Measurements from ENCODE around the gene NLRC4. TPM values are rescaled to one million over a fixed set of nuclear protein-coding genes. Genes with fewer than 3 reads are reported as not detected.

The NLRC4 gene
- total RNA-seq, 1 experiment from 2014 or later, result not detected

- no peak overlapping the region for H3K56ac ChIP-seq (ENCODE audit: insufficient read length, low read depth, low read length)
- H3K23me2 ChIP-seq (ENCODE audit: insufficient read length, low read depth, low read length, poor library complexity, severe bottlenecking), result no peaks in the 10 kb centered on the region
- Mint-ChIP-seq H3K27me3 (ENCODE audit: low read depth) (no peaks in the 10 kb centered on the region), H3K9me3 (no peaks in the 10 kb centered on the region), H3K4me1 (no peaks in the 10 kb centered on the region), H3K4me3 (no peak overlapping the region), H3K27ac (no peak overlapping the region), H3K36me3 (ENCODE audit: insufficient read depth in 1 of 3, low read depth in 3 of 3) (peaks cover 5 to 23% (median 21%) of the 10 kb centered on the region in 3 experiments; a peak in 6 of 7 replicates)
- H2BK20ac ChIP-seq (ENCODE audit: low read depth, low read length, poor library complexity, severe bottlenecking), result no peak overlapping the region
- H3K79me1 ChIP-seq (ENCODE audit: insufficient read depth, low read depth, low read length, poor library complexity, severe bottlenecking), result no peaks in the 10 kb centered on the region
- no peak overlapping the region for H2BK12ac ChIP-seq (ENCODE audit: insufficient read length, low read depth, low read length)
- H3T11ph ChIP-seq (ENCODE audit: low read length), result no peak overlapping the region
- no peak overlapping the region for H2BK15ac ChIP-seq (ENCODE audit: low read depth, low read length)
- H3K14ac ChIP-seq (ENCODE audit: insufficient read depth, low read length), result no peak overlapping the region
- H4K8ac ChIP-seq (replicated peaks; ENCODE audit: insufficient read length, low read depth, low read length), result no peak overlapping the region
- no CpG with 5 or more reads among the region's 2 CpGs for WGBS (ENCODE audit: extremely low coverage, insufficient read length, low lambda C conversion rate)
- no peak overlapping the region for H3K23ac ChIP-seq (ENCODE audit: insufficient read length, low read depth, low read length)
- no peak for TF ChIP-seq CTCF (conservative IDR thresholded peaks at IDR 0.05)
- H2AK5ac ChIP-seq (ENCODE audit: insufficient read length, low read length), result no peak overlapping the region
- no peak overlapping the region for H2BK120ac ChIP-seq (ENCODE audit: low read depth, low read length, poor library complexity, severe bottlenecking)
- no peak overlapping the region for H3K18ac ChIP-seq (ENCODE audit: insufficient read length, low read depth, low read length)
- no peak overlapping the region for H2BK5ac ChIP-seq (ENCODE audit: insufficient read length, low read length)
- no peak overlapping the region for H3K27ac ChIP-seq (ENCODE audit: insufficient read length, low read depth, low read length)
- H4K20me1 ChIP-seq (ENCODE audit: control insufficient read depth, insufficient read depth, insufficient read length), result no peaks in the 10 kb centered on the region
- H3K27me3 ChIP-seq (ENCODE audit: insufficient read depth, low read length), result no peaks in the 10 kb centered on the region
- no peak overlapping the region for H3K4ac ChIP-seq (ENCODE audit: low read depth, low read length)
- no peaks in the 10 kb centered on the region for H3K4me1 ChIP-seq (ENCODE audit: insufficient read depth, low read length)
- no peak overlapping the region for H3K4me2 ChIP-seq (ENCODE audit: insufficient read depth, insufficient read length, low read length)
- no peak overlapping the region for H4K5ac ChIP-seq (ENCODE audit: insufficient read length, low read depth, low read length)
- no peak overlapping the region for H4K91ac ChIP-seq (ENCODE audit: insufficient read length, low read depth, low read length)
- H3K79me2 ChIP-seq (ENCODE audit: insufficient read depth, low read length), result no peaks in the 10 kb centered on the region
- H3K9ac ChIP-seq (ENCODE audit: extremely low read depth, insufficient read length, low read length), result no peak overlapping the region
- H2AFZ ChIP-seq (ENCODE audit: low read length), result no peak overlapping the region
- no peaks in the 10 kb centered on the region for H3K9me3 ChIP-seq (ENCODE audit: control insufficient read depth, low read depth, low read length)
- DNase-seq, result no peak
Measured at GRCh38 chr2:32284321-32284720, 19.6 kb upstream of the NLRC4 start.

Measured in H9 (cell line).